ENCODE data around the gene GSG1L.

GSG1L gene

GRCh38 chr16:27771201-27771910 is 292.2 kb downstream of the GSG1L start:
- DNase-seq (ENCODE audit: low spot score) = no peak

GRCh38 chr16:27770271-27771196 is 293.0 kb downstream of the GSG1L start:
- DNase-seq (ENCODE audit: low spot score) = no peak

GRCh38 chr16:27769561-27770255 is 293.8 kb downstream of the GSG1L start:
- DNase-seq (ENCODE audit: low spot score) = no peak

GRCh38 chr16:27768651-27769272 is 294.8 kb downstream of the GSG1L start:
- no peak for DNase-seq (ENCODE audit: low spot score)

- no peak for DNase-seq (ENCODE audit: low spot score)
These were observed 295.4 kb downstream of the GSG1L start for GRCh38 chr16:27767971-27768591.

GRCh38 chr16:27767081-27767480 is 296.4 kb downstream of the GSG1L start:
- DNase-seq (ENCODE audit: low spot score) = no peak

- DNase-seq (ENCODE audit: low spot score) = no peak
These were observed 297.1 kb downstream of the GSG1L start for GRCh38 chr16:27766236-27766925.

- no peak for DNase-seq (ENCODE audit: low spot score)
These were observed 298.4 kb downstream of the GSG1L start for GRCh38 chr16:27764869-27765675.

- DNase-seq (ENCODE audit: low spot score) = no peak
These were observed 299.1 kb downstream of the GSG1L start for GRCh38 chr16:27764427-27764826.

- DNase-seq (ENCODE audit: low spot score) = no peak
These were observed 301.1 kb downstream of the GSG1L start for GRCh38 chr16:27762441-27762840.

- no peak for DNase-seq (ENCODE audit: low spot score)
These were observed 301.7 kb downstream of the GSG1L start for GRCh38 chr16:27761816-27762215.

- no peak for DNase-seq (ENCODE audit: low spot score)
These were observed 302.7 kb downstream of the GSG1L start for GRCh38 chr16:27760789-27761176.

GRCh38 chr16:27759967-27760788 is 303.3 kb downstream of the GSG1L start:
- DNase-seq (ENCODE audit: low spot score) = no peak

GRCh38 chr16:27759301-27759871 is 304.1 kb downstream of the GSG1L start:
- peak; percentile 46 for DNase-seq (ENCODE audit: low spot score)

- DNase-seq (ENCODE audit: low spot score) = no peak
These were observed 305.0 kb downstream of the GSG1L start for GRCh38 chr16:27758544-27758943.

GRCh38 chr16:27756206-27756970 is 307.1 kb downstream of the GSG1L start:
- DNase-seq (ENCODE audit: low spot score) = no peak

GRCh38 chr16:27754788-27755690 is 308.5 kb downstream of the GSG1L start:
- no peak for DNase-seq (ENCODE audit: low spot score)
